GM21390 (cell line): ENCODE data around the gene HMGB3.
"Not testable (repeated sequence)": the region's sequence is repeated elsewhere in the genome, so short reads cannot be mapped to it uniquely, and the experiment has no call there.

ENCODE experiments used
- ATAC-seq: cut with Tn5 transposase; IDR thresholded peaks from one replicate; pipeline ENCODE4 v1.9.1; 2021; ENCODE audit not compliant: unreplicated experiment

HMGB3 gene

GRCh38 chrX:150982788-150983520 lies at the start of gene HMGB3:
HMGB3 (plus strand) TSS chrX:150983335; CDS start chrX:150985600, 2,265 bp downstream.
- ATAC-seq = peak; percentile 97

DNA sequence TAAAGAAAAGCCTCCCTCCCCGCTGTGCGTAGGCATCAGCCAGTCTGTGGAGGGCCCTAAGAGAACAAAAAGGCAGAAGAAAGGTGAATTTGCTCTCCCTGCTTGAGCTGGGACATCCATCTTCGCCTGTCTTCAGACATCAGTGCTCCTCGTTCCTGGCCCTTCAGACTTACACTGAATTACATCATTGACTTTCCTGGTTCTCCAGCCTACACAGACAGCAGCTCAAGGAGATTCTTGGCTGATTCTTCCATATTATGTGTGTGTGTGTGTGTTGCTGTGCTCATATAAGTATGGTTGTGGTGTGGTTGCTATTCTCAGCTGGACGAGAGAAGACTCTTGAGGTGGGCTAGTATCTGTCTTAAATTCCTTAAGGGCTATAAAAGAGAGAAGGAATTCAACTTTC lies 49.2 kb upstream of the HMGB3 start:
- ATAC-seq = no peak

- ATAC-seq = no peak
These were observed 48.7 kb upstream of the HMGB3 start for GRCh38 chrX:150934453-150934852.

GRCh38 chrX:150935467-150935866 lies 47.7 kb upstream of the HMGB3 start:
- no peak for ATAC-seq

DNA sequence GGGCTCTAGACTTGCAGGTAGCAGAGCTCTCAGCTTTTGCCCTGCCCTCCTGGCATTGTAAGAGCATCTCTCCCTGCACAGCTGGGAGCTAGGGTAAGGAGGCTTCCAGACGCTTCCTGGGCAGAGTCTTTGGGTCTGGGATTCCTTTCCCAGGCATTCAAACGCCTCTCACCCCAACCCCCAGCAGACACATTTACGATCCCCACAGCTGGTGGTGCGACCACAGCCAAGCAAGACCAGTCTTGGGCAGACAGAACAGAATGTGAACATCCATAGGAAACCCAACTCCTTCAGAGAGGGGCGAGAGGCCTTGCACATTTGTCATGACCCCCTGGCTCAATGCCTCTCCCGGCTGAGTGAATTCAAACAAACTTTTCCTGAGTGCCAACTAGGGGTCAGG lies 46.6 kb upstream of the HMGB3 start:
- ATAC-seq = no peak

DNA sequence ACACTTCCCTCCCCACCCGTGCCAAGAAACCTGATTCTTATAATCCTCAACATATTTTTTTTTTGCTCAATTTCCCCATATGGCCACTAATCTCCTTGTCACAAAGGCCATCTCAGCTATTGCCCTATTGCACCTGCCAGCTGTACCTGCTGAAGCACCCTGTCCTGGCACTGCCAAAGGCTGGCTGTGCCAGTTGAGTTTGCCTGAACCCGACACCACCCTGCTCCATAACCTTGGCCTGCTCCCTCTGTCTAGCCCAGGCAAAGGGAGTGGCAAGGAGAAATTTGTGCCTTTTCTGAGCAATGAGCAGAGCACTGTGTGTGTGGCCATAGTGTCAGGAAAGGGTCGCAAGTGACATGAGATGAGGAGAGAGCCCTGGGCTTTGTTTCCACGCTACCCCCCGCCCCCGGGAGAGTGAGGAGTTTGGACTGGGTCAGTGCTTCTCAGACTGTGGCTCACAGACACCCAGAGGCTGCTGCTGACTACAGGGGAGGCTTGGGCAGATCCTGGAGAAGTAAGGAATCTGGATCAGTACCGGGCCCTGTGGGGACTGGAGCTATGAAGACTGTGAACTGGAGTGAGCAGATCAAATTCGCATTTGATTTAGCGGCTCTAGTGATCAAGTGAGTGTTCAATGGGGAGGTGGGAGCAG lies 42.2 kb upstream of the HMGB3 start:
- ATAC-seq = no peak

DNA sequence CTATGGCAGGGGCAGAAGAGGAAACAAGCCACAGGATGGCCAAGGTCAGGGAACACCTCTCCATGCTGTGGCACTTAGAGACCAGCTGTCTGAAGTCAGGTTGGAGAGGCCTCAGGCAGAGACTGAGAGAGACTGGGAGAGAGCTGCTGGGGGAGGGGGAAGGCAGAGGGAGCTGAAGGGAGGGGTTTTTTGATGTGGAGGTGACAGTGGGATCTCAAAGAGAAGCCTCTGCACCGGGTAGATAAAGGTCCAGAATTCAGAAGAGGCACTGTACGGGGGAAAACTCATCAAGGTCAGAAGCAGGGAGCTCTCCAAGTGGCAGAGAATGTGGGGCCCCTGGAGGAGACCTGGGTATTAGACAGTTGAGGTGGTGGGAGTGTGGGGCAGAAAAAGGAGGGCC lies 41.6 kb upstream of the HMGB3 start:
- no peak for ATAC-seq

- ATAC-seq = no peak
These were observed 40.1 kb upstream of the HMGB3 start for GRCh38 chrX:150942942-150943594.

DNA sequence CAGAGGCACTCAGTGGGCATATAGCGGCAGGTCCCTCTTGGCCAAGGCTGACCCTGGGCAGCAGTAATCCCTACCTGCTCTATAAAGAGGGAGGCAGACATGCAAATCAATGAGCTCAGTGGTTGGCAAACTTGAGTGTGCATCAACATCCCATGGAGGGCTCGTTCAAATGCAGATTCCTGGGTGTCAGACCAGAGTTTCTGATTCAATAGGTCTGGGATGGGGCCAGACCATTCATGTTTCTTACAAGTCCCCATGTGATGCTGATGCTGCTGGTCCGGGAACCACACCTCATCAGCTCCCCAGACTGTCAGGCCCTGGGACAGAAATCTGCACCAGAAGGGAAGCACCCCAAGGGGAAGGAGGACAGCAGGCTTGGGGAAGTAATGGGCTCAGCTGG lies 38.9 kb upstream of the HMGB3 start:
- no peak for ATAC-seq

DNA sequence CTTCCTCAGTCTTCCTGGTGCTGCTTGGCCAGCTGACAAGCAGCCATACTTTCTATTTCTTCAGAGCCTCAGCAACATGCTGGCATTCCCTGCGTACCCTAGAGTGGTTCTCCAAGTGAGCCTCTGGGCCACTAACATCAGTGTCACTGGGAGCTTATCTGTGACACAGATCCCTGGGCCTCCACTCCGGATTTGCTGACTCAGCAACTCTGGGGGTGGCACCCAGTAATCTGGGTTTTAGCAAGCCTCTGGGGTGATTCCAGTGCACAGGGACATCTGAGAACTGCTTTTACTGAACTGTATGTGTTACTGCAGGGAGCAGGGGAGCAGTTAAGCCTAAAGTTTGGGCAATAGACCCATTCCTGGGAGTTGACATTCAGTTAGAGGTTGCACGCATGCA lies 28.2 kb upstream of the HMGB3 start:
- ATAC-seq = no peak

GRCh38 chrX:150955590-150955989 lies 27.5 kb upstream of the HMGB3 start:
- no peak for ATAC-seq

DNA sequence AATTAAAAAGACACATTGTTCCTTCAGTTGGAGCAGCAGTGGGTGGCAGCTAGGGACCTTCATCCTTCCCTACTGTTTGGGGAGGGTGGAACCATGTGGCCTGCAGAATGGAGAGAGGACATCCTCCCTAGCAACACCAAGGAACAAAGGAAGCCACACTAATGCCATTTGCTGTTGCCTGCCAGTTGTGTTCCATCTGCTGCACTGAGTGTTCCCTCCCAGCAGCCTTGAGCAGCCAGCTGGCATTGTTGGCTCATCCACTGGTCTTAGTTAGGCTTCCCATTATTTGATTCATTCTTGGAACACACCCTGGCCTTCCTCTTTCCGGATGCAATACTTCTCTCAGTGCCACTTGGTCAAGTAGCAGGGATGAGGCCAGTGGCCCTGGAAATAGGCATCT lies 25.0 kb upstream of the HMGB3 start:
- no peak for ATAC-seq

GRCh38 chrX:150959557-150959956 lies 23.6 kb upstream of the HMGB3 start:
- no peak for ATAC-seq

- no peak for ATAC-seq
These were observed 21.5 kb upstream of the HMGB3 start for GRCh38 chrX:150961631-150962030.

DNA sequence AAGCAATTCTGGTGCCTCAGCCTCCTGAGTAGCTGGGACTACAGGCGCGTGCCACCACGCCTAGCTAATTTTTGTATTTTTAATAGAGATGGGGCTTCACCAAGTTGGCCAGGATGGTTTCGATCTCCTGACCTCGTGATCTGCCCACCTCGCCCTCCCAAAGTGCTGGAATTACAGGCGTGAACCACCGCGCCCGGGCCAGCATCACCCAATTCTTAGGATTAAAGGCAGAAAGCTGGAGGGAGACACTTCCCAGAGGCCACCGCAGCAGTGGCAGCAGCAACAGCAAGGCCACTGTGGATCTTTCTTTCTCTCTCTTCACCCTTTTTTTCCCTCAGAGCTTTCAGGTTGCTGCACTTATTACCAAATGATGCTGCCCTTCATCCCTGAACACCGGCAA lies 18.7 kb upstream of the HMGB3 start:
- ATAC-seq = not testable (repeated sequence)

DNA sequence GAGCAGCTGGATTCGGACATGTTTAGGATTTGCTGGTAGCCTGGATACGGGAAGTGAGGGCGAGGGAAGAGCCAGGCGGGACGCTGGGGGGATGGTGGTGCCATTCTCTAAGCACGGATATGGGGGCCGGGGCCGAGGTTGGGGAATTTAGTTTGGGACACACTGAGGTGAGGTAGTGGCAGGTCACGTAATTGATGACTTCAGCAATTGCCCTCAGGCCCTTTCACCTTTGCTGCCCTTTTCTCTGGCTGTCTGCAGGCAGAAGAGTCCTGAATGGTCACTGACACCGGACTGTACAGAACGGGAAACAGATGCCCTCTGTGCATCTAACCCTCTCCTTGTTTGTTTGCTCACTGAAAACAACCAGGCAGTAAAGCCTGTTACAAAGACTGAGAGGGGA lies 16.9 kb upstream of the HMGB3 start:
- ATAC-seq = no peak

DNA sequence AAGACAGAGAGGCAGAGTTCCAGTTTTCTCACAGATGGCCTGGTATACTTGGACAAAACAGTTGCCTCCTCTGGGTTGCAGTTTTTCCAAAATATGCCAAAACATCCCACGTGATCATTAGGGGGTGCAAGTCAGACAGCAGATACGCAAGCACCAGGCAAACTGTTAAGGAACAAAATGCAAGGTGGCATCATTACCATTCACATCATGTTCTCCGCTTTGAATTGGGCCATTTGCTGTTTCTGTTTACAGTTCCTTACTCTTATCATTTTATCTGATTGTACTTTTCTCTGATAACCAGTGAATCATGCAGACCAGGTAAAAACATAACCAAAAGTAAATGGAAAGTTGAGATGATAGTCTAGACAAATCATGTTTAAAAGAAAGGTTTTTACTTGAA lies 16.4 kb upstream of the HMGB3 start:
- no peak for ATAC-seq

- ATAC-seq = no peak
These were observed 15.3 kb upstream of the HMGB3 start for GRCh38 chrX:150967786-150968185.

GRCh38 chrX:150968862-150969720 lies 14.0 kb upstream of the HMGB3 start:
- ATAC-seq = no peak

DNA sequence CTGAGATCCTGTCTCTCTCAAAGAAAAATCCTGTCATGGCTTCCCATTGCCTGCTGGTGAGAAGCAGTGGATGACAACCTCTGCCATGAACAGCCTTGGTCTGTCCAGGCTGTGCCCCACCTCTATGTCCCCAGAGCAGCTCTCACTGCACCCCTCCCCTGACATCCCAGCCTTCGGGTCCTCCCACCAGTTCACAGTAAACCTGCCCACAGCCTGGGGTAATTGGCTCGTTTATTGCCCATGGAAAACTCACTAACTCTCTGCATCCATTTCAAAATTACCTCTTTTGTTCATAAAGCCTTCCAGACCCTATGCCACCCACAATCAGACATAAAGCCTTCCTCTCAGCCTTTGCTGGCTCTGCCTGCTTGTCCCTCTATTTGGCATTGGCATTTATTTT lies 10.7 kb upstream of the HMGB3 start:
- no peak for ATAC-seq

DNA sequence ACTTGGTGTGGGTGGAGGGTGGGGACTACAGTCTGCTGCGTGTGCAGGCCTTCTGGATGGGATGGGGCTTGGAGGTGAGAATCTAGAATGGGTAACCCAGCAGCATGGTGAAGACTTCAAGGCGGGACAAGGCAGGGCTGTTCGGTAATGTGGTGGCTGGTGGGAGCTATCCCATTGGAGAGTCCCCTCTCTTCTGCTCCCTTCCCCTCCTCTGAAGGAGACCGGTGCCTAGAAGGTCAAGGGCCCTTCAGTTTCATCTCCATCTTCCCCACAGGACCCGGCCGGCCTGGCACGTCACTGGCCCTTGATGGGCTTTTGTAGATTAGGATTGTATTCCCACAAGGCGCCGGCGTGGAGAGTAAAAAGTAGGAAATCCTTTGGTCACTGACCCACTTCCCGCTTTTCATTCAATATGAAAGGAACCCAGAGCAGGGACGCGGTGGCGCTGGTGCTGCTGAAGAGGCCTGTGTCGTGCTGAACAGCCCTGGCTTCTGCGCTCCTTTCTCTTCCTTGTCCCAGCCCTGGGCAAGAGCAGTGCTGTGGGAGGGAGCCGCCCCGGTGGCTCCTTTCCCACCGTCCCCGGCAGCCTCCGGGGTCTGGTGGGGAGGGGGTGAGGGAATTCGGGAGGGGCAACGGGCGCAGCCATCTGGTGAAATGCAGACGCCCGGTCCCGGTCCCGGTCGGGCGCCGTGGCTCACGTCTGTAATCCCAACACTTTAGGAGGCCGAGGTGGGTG lies 7.3 kb upstream of the HMGB3 start:
- ATAC-seq = no peak
